Ishikawa (cell line): Measurements from ENCODE around the gene GLT8D2.

Source experiments
- CEBPB ChIP-seq: IDR thresholded peaks from 2 replicates; pipeline ENCODE4 v1.6.1; 2012
- CREB1 ChIP-seq: IDR thresholded peaks from 2 replicates; pipeline ENCODE4 v1.6.1; 2012; ENCODE audit warnings: low read depth
- EGR1 ChIP-seq: IDR thresholded peaks from 2 replicates; pipeline ENCODE4 v1.6.1; 2012
- EP300 ChIP-seq: IDR thresholded peaks from 2 replicates; pipeline ENCODE4 v1.6.1; 2012; ENCODE audit warnings: borderline replicate concordance
- FOXM1 ChIP-seq: IDR thresholded peaks from 2 replicates; pipeline ENCODE4 v1.6.1; 2012; ENCODE audit warnings: low read depth, borderline replicate concordance
- MAX ChIP-seq: IDR thresholded peaks from 2 replicates; pipeline ENCODE4 v1.6.1; 2012
- NFIC ChIP-seq: IDR thresholded peaks from 2 replicates; pipeline ENCODE4 v1.6.1; 2012
- RAD21 ChIP-seq: IDR thresholded peaks from 2 replicates; pipeline ENCODE4 v1.6.1; 2012; ENCODE audit warnings: low read depth
- TAF1 ChIP-seq: IDR thresholded peaks from 2 replicates; pipeline ENCODE4 v1.6.1; 2012; ENCODE audit warnings: low read depth, mild to moderate bottlenecking
- TCF12 ChIP-seq: IDR thresholded peaks from 2 replicates; pipeline ENCODE4 v1.6.1; 2012; ENCODE audit warnings: low read depth
- TEAD4 ChIP-seq: IDR thresholded peaks from 2 replicates; pipeline ENCODE4 v1.6.1; 2012
- YY1 ChIP-seq: IDR thresholded peaks from 2 replicates; pipeline ENCODE4 v1.6.1; 2012; ENCODE audit warnings: low read depth
- ZBTB7A ChIP-seq: IDR thresholded peaks from 2 replicates; pipeline ENCODE4 v1.6.1; 2012; ENCODE audit warnings: low read depth
- TF ChIP-seq, protein P1 (sequence below): IDR thresholded peaks from 2 replicates; pipeline ENCODE4 v1.6.1; 2012; ENCODE audit warnings: low read depth, mild to moderate bottlenecking
- TF ChIP-seq, protein P2 (sequence below): IDR thresholded peaks from 2 replicates; pipeline ENCODE4 v1.6.1; 2012

Gene GLT8D2

DNA sequence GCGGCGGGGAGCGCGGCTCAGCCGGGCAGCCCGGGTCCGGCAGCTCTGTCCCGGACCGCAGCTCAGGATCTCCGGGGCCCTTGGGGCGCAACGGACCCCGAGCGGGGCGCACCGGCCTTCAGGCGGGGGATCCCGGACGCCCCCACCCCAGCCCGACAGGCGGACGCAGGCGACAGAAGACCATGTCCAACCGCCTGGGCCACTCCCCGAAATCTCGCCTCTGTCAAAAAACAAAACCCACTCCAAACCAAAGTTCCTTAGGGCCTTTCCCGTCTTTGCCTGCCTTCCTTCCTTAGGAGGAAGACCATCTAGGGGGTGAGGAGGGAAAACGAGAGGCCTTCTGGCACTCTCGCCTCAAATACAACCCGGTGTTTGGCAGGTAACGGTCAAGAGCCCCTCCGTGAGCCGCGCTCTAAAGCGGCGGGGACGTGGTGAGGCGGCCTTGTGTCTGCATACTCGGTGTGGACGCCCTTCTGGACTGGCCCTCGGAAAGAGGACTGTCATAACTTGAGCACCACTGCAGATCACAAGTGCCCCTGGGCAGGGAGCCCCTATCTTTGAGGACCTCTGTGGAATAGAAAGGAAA lies 14.9 kb upstream of the GLT8D2 start:
- TF ChIP-seq, protein P1, sequence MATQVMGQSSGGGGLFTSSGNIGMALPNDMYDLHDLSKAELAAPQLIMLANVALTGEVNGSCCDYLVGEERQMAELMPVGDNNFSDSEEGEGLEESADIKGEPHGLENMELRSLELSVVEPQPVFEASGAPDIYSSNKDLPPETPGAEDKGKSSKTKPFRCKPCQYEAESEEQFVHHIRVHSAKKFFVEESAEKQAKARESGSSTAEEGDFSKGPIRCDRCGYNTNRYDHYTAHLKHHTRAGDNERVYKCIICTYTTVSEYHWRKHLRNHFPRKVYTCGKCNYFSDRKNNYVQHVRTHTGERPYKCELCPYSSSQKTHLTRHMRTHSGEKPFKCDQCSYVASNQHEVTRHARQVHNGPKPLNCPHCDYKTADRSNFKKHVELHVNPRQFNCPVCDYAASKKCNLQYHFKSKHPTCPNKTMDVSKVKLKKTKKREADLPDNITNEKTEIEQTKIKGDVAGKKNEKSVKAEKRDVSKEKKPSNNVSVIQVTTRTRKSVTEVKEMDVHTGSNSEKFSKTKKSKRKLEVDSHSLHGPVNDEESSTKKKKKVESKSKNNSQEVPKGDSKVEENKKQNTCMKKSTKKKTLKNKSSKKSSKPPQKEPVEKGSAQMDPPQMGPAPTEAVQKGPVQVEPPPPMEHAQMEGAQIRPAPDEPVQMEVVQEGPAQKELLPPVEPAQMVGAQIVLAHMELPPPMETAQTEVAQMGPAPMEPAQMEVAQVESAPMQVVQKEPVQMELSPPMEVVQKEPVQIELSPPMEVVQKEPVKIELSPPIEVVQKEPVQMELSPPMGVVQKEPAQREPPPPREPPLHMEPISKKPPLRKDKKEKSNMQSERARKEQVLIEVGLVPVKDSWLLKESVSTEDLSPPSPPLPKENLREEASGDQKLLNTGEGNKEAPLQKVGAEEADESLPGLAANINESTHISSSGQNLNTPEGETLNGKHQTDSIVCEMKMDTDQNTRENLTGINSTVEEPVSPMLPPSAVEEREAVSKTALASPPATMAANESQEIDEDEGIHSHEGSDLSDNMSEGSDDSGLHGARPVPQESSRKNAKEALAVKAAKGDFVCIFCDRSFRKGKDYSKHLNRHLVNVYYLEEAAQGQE = no peak
- no peak for TF ChIP-seq YY1

- TF ChIP-seq NFIC (peak; percentile 32; the same call in 1 of the 2 replicates), CREB1 (no peak), TAF1 (peak; percentile 92), EGR1 (0 out of 2 replicates have a peak, but pooled peaks have one; percentile 11), TCF12 (peak; percentile 76), MAX (peak; percentile 68), FOXM1 (no peak), RAD21 (no peak), ZBTB7A (no peak; the same call in 1 of the 2 replicates), CEBPB (no peak), EP300 (0 out of 2 replicates have a peak, but pooled peaks have one; percentile 20), TEAD4 (0 out of 2 replicates have a peak, but pooled peaks have one; percentile 6), YY1 (peak; percentile 95)
- TF ChIP-seq, protein P1 = peak; percentile 21; the same call in 1 of the 2 replicates
- TF ChIP-seq, protein P2, sequence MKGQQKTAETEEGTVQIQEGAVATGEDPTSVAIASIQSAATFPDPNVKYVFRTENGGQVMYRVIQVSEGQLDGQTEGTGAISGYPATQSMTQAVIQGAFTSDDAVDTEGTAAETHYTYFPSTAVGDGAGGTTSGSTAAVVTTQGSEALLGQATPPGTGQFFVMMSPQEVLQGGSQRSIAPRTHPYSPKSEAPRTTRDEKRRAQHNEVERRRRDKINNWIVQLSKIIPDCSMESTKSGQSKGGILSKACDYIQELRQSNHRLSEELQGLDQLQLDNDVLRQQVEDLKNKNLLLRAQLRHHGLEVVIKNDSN = peak; percentile 98
Observed at GRCh38 chr12:104064031-104064841, 14.2 kb upstream of the GLT8D2 start, which contains the start of gene HCFC2. TSS of gene HCFC2 (plus strand) at chr12:104064531. CDS start at chr12:104064561, 30 bp downstream.

- TF ChIP-seq TEAD4 (no peak), EP300 (no peak), RAD21 (no peak), MAX (no peak), ZBTB7A (no peak), NFIC (no peak), TCF12 (no peak), CREB1 (no peak), EGR1 (no peak), YY1 (no peak), TAF1 (no peak), CEBPB (no peak), FOXM1 (no peak)
- TF ChIP-seq, protein P2 = no peak
- TF ChIP-seq, protein P1 = no peak
Observed at GRCh38 chr12:104063712-104064030, 13.7 kb upstream of the GLT8D2 start.

DNA sequence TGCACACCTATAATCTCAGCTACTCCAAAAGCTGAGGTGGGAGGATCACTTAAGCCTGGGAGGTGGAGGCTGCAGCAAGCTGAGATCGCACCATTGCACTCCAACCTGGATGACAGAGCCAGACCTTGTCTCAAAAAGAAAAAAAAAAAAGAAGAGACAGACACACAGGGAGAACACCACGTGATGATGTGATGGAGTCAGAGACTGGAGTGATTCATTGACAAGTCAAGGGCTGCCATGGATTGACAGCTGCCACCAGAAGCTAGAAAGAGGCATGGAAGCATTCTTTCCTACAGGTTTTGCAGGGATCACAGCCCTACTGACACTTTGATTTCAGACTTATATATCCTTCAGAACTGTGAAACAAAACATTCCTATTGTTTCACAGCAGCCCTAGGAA lies 10.8 kb upstream of the GLT8D2 start:
- no peak for TF ChIP-seq EP300
- TF ChIP-seq, protein P2 = peak; percentile 37; the same call in 1 of the 2 replicates
